ENCODE measurements around the gene TBC1D14. TPM values are rescaled to one million over a fixed set of nuclear protein-coding genes. Genes with fewer than 3 reads are reported as not detected.

Gene TBC1D14
- total RNA-seq, 4 donors from 2014 or later = 39.8 to 47.0 (median 46.0) TPM

DNA sequence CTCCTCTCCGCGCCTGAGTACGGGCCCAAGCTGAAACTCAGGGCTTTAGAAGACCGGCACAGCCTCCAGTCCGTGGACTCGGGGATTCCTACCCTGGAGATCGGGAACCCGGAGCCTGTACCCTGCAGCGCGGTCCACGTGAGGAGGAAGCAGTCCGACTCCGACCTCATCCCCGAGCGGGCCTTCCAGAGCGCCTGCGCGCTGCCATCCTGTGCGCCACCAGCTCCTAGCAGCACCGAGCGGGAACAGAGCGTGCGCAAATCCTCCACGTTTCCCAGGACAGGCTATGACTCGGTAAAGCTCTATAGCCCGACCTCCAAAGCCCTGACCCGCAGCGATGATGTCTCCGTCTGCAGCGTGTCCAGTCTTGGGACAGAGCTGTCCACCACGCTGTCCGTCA, 13.9 kb downstream of the TBC1D14 start:
- intact Hi-C loops (cut with DNase I) = no loop called here
- Histone ChIP-seq H3K9me3 (no peaks in the 10 kb centered on the region), H3K4me3 (replicated peaks in 1 of 3) (no peak overlapping the region), H3K36me3 (peaks cover 4 to 7% of the 10 kb centered on the region in 2 donors), H3K27ac (no peak overlapping the region), H3K27me3 (no peaks in the 10 kb centered on the region), H3K4me1 (peaks cover 8 to 29% of the 10 kb centered on the region in 2 donors)
- DNase-seq = no peak
- WGBS, 2 donors = 96 to 98% methylated on average over 30 to 31 of the region's 32 CpGs
- TF ChIP-seq POLR2A (IDR thresholded peaks at IDR 0.05) = no peak
- TF ChIP-seq, protein P1, sequence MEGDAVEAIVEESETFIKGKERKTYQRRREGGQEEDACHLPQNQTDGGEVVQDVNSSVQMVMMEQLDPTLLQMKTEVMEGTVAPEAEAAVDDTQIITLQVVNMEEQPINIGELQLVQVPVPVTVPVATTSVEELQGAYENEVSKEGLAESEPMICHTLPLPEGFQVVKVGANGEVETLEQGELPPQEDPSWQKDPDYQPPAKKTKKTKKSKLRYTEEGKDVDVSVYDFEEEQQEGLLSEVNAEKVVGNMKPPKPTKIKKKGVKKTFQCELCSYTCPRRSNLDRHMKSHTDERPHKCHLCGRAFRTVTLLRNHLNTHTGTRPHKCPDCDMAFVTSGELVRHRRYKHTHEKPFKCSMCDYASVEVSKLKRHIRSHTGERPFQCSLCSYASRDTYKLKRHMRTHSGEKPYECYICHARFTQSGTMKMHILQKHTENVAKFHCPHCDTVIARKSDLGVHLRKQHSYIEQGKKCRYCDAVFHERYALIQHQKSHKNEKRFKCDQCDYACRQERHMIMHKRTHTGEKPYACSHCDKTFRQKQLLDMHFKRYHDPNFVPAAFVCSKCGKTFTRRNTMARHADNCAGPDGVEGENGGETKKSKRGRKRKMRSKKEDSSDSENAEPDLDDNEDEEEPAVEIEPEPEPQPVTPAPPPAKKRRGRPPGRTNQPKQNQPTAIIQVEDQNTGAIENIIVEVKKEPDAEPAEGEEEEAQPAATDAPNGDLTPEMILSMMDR (IDR thresholded peaks at IDR 0.05) = no peak

- Histone ChIP-seq H3K4me3 (replicated peaks in 1 of 3) (no peak overlapping the region), H3K9me3 (no peaks in the 10 kb centered on the region), H3K27ac (no peak overlapping the region), H3K36me3 (peaks cover 4 to 7% of the 10 kb centered on the region in 2 donors), H3K4me1 (peaks cover 8 to 29% of the 10 kb centered on the region in 2 donors), H3K27me3 (no peaks in the 10 kb centered on the region)
- DNase-seq = no peak
- TF ChIP-seq POLR2A (IDR thresholded peaks at IDR 0.05) = no peak
- TF ChIP-seq, protein P1 (IDR thresholded peaks at IDR 0.05) = no peak
- intact Hi-C loops (cut with DNase I) = no loop called here
- 92 to 100% methylated on average over 3 to 6 of the region's 12 CpGs for WGBS, 2 donors
Measured at GRCh38 chr4:6924361-6924779, 14.7 kb downstream of the TBC1D14 start.

- H3K4me3 ChIP-seq (replicated peaks in 1 of 3) = no peak overlapping the region
- peaks cover 4 to 7% of the 10 kb centered on the region in 2 donors for H3K36me3 ChIP-seq
- H3K27ac ChIP-seq = no peak overlapping the region
- DNase-seq = no peak
- no peaks in the 10 kb centered on the region for H3K27me3 ChIP-seq
- TF ChIP-seq, protein P1 (IDR thresholded peaks at IDR 0.05) = no peak
- TF ChIP-seq POLR2A (IDR thresholded peaks at IDR 0.05) = no peak
- H3K9me3 ChIP-seq = no peaks in the 10 kb centered on the region
- WGBS, 2 donors = 92 to 94% methylated on average over 13 to 14 of the region's 14 CpGs
- H3K4me1 ChIP-seq = peaks cover 13 to 31% of the 10 kb centered on the region in 2 donors
- intact Hi-C loops (cut with DNase I) = no loop called here
Measured at GRCh38 chr4:6925357-6925836, 15.8 kb downstream of the TBC1D14 start.

DNA sequence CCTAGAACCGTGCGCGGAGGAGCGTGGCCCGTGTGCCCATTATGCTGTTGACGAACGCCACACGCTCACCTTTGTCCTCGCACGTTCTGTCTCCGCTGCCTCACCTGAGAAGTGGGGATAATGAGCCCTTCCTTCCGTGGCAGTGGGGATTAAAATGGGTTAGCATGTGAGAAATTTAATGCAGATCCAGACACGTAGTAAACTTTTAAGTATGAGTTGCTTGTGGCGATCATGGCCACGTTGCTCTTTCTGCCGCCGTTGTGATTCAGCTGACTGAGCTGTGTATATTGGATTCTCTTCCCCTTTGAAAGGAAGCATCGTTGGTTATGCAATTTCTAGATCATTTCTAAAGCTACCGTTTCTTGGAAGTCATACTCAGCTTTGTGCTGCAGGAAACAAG, 16.5 kb downstream of the TBC1D14 start:
- Histone ChIP-seq H3K27me3 (no peaks in the 10 kb centered on the region), H3K27ac (no peak overlapping the region), H3K9me3 (no peaks in the 10 kb centered on the region), H3K4me3 (replicated peaks in 1 of 3) (no peak overlapping the region), H3K36me3 (peaks cover 4 to 7% of the 10 kb centered on the region in 2 donors), H3K4me1 (peaks cover 7 to 24% of the 10 kb centered on the region in 2 donors)
- 91 to 92% methylated on average over 19 of the region's 19 CpGs for WGBS, 2 donors
- DNase-seq = no peak
- intact Hi-C loops (cut with DNase I) = no loop called here
- TF ChIP-seq, protein P1 (IDR thresholded peaks at IDR 0.05) = no peak
- no peak for TF ChIP-seq POLR2A (IDR thresholded peaks at IDR 0.05)

GRCh38 chr4:6926681-6927478, 17.3 kb downstream of the TBC1D14 start:
- no peak for TF ChIP-seq POLR2A (IDR thresholded peaks at IDR 0.05)
- TF ChIP-seq, protein P1 (IDR thresholded peaks at IDR 0.05) = no peak
- peaks cover 4 to 7% of the 10 kb centered on the region in 2 donors for H3K36me3 ChIP-seq
- H3K4me1 ChIP-seq = peaks cover 7 to 21% of the 10 kb centered on the region in 2 donors
- intact Hi-C loops (cut with DNase I) = no loop called here
- H3K4me3 ChIP-seq (replicated peaks in 1 of 3) = no peak overlapping the region
- H3K27ac ChIP-seq = no peak overlapping the region
- no peak for DNase-seq
- H3K27me3 ChIP-seq = no peaks in the 10 kb centered on the region
- no peaks in the 10 kb centered on the region for H3K9me3 ChIP-seq
- WGBS, 2 donors = 74 to 79% methylated on average over 12 to 13 of the region's 13 CpGs
